HG03432 (cell line): ENCODE measurements around the gene TUBB1.

Experiments used
- ATAC-seq: cut with Tn5 transposase; IDR thresholded peaks from one replicate; pipeline ENCODE4 v1.9.1; 2021; ENCODE audit warnings: mild to moderate bottlenecking, moderate library complexity; ENCODE audit not compliant: unreplicated experiment

The TUBB1 gene

GRCh38 chr20:59075934-59076508, 56.8 kb downstream of the TUBB1 start:
- ATAC-seq, result no peak
